Activated CD8-positive, alpha-beta T cell treated with anti-CD3 and anti-CD28 coated beads, Interleukin-2, amount 10 ng/mL, durations not matched to agents 7 days and 5 days (primary cell): ENCODE measurements around the gene HMGA1. TPM values are rescaled to one million over a fixed set of nuclear protein-coding genes. Genes with fewer than 3 reads are reported as not detected.

Experiments
- ATAC-seq: fragments of 150-1000 bp; cut with Tn5 transposase; one replicate; pipeline ENCODE4 v1.10.0; 2021; ENCODE audit warnings: moderate library complexity
- CTCF ChIA-PET: fragments of 350-600 bp; sonication (Branson Sonifier 250); formaldehyde crosslinking; loops from one replicate; lab custom pipeline; 2021; ENCODE audit warnings: antibody characterized with exemption; lab: Charles Lee
- POLR2A ChIA-PET: fragments of 350-600 bp; sonication (Branson Sonifier 250); formaldehyde crosslinking; loops from one replicate; lab custom pipeline; 2021; ENCODE audit warnings: antibody characterized with exemption; lab: Charles Lee
- DNase-seq: peaks from one replicate; pipeline ENCODE4 v3.0.0-alpha.2; 2020
- H3K27ac Mint-ChIP-seq: one replicate; pipeline ENCODE4 v1.8.0; 2021; ENCODE audit warnings: mild to moderate bottlenecking, mixed read lengths
- H3K27me3 Mint-ChIP-seq: one replicate; pipeline ENCODE4 v1.8.0; 2021; ENCODE audit warnings: low read depth, mixed read lengths
- H3K36me3 Mint-ChIP-seq: one replicate; pipeline ENCODE4 v1.8.0; 2021; ENCODE audit warnings: low read depth, mixed read lengths
- H3K4me1 Mint-ChIP-seq: one replicate; pipeline ENCODE4 v1.8.0; 2021; ENCODE audit warnings: low read depth, mixed read lengths
- H3K4me3 Mint-ChIP-seq: one replicate; pipeline ENCODE4 v1.8.0; 2021; ENCODE audit warnings: mild to moderate bottlenecking, mixed read lengths
- H3K9me3 Mint-ChIP-seq: one replicate; pipeline ENCODE4 v1.8.0; 2022; ENCODE audit warnings: mixed read lengths; ENCODE audit not compliant: insufficient read depth
- microRNA-seq: library from miRNA; unstranded; fragments of <30 nt; microRNA quantifications from one replicate; pipeline ENCODE4 v1.2.0, GENCODE V29; 2022
- total RNA-seq, 2 experiments: library from RNA; stranded (reverse); gene quantifications; one replicate each; pipeline ENCODE4 v1.2.3, GENCODE V29; 2021

The HMGA1 gene
- total RNA-seq, 2 experiments from 2014 or later: 300 to 308 TPM

DNA sequence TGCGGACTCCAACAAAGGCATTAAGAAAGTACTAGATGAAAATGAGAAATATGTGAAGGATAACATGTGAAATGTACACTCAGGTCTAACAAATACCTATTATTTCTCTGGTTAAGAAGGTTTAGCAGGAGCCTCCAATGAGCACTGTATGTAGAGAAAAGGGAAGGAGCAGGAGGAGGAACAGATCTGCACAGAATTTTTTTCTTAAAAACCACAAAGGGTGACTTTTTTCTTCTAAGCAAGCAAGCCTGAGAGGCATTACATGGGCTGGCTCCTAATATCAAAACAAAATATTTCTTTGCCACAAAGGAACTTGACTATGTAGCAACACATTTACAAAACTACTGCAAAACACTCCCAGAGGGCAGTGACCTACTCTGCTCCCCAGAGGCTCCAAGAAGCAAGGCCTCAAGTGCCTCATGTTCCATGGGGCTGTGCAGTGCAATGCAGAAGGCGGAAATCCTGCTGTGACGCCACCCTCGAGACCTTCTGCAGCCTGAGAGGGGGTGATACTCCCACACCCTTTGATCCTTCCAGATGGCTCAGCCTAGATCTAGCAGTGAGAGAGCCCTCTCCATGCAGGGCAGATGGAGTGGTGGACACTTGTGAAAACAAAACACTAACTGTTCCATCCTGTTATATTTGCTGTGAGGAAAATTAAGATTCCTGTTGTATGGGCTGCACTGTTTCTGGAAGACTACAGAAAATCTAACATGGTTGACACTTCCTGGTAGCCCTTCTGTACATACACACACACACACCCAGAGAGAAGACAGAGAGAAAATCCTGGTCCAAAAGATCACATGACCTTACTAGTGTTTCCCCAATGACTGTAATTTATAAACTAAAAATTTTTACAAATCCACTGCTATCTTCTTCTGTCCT lies 48.1 kb downstream of the HMGA1 start:
- no peaks in the 10 kb centered on the region for H3K9me3 Mint-ChIP-seq
- H3K27ac Mint-ChIP-seq: peak overlapping the region; percentile 43
- H3K27me3 Mint-ChIP-seq: no peaks in the 10 kb centered on the region
- ChIA-PET POLR2A (no interaction called here), CTCF (no interaction called here)
- peaks cover 31% of the 10 kb centered on the region for H3K36me3 Mint-ChIP-seq
- H3K4me3 Mint-ChIP-seq: no peak overlapping the region
- H3K4me1 Mint-ChIP-seq: peaks cover 26% of the 10 kb centered on the region
- DNase-seq: no peak
- ATAC-seq: no peak

DNA sequence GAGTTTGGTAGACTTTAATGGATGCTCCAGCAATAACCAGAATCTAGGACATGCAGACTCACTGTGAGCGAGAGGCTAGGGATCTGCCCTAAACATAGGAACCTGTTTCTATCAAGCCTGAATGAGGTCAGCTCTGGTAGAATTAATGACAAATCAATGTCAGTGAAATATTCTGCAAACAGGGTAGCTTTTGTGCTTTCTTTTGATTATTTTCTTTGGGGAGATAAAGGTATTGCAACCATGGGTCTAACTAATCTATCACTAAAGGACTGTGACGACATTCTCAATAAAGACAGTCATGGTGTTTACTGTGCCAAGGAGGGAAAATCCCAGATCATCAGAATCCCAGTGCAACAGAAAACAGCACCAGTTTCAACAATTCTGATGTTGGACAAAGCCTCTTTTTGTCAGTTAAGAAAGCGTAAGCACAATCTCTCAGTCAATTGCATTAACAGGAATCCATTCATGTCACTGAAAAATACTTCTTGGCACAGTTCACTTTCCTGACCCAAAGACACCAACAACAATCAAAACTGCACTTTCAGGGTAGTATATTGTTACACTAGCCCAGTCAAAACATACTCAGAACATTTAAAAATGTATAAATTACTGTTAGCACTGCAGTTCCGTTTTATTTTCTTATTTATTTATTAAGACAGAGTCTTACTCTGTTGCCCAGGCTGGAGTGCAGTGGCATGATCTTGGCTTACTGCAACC lies 48.9 kb downstream of the HMGA1 start:
- DNase-seq (no peak), ATAC-seq (no peak)
- Mint-ChIP-seq H3K4me1 (peaks cover 29% of the 10 kb centered on the region), H3K36me3 (peaks cover 31% of the 10 kb centered on the region), H3K9me3 (no peaks in the 10 kb centered on the region), H3K4me3 (no peak overlapping the region), H3K27ac (no peak overlapping the region), H3K27me3 (no peaks in the 10 kb centered on the region)
- POLR2A ChIA-PET: no interaction called here
- CTCF ChIA-PET: no interaction called here

DNA sequence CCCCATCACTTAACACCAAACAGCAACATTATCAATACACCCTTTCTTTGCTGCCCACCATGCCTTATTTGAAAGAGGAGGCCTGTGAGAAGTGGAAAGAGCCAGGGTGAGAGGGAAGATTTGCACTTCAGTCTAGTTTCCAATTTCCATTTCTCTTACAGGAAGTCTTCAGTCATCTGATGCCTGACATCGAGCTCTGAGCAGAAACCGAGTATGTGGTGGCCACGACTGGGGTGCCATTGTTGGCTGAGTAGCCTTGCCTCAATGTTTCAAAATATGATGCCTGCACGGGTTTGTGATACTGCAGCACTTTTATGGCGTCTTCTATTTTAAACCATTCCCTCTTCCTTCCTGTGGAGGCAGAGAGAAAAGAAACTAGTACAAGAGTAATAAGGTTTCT lies 51.9 kb downstream of the HMGA1 start:
- H3K27ac Mint-ChIP-seq: peak overlapping the region; percentile 82
- peaks cover 39% of the 10 kb centered on the region for H3K36me3 Mint-ChIP-seq
- ATAC-seq: peak; percentile 71
- no peaks in the 10 kb centered on the region for H3K9me3 Mint-ChIP-seq
- DNase-seq: peak; percentile 52
- ChIA-PET CTCF (interaction anchor here (0.6 to 1.6 kb wide), 4 partner anchors 39 to 267 kb away, joined by 3 to 8 read pairs (median 4); no protein-coding TSS in a partner anchor), POLR2A (interaction anchor here (0.6 kb wide), 1 partner anchor 24 kb away, joined by 3 read pairs; no protein-coding TSS in a partner anchor)
- H3K4me1 Mint-ChIP-seq: peaks cover 29% of the 10 kb centered on the region
- peak overlapping the region; percentile 22 for H3K4me3 Mint-ChIP-seq
- H3K27me3 Mint-ChIP-seq: no peaks in the 10 kb centered on the region

DNA sequence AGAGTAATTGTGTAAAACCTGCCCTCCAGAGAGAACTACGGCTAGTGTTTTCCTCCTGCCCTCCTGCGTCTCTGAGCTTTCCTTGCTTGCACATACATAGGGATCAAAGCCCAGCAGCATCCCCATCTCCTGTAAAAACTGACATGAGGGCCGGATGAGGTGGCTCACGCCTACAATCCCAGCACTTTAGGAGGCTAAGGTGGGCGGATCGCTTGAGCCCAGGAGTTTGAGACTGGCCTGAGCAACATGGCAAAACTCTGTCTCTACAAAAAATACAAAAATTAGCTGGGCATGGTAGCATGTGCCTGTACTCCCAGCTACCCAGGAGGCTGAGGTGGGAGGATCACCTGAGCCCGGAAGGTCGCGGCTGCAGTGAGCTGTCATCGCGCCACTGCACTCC lies 52.5 kb downstream of the HMGA1 start:
- Mint-ChIP-seq H3K4me3 (no peak overlapping the region), H3K36me3 (peaks cover 39% of the 10 kb centered on the region), H3K4me1 (peaks cover 29% of the 10 kb centered on the region), H3K27ac (peak overlapping the region; percentile 82), H3K9me3 (no peaks in the 10 kb centered on the region), H3K27me3 (no peaks in the 10 kb centered on the region)
- ChIA-PET CTCF (interaction anchor here (0.6 to 1.6 kb wide), 4 partner anchors 40 to 266 kb away, joined by 3 to 8 read pairs (median 4); no protein-coding TSS in a partner anchor), POLR2A (interaction anchor here (0.6 kb wide), 2 partner anchors 12 to 24 kb away, joined by 3 read pairs; no protein-coding TSS in a partner anchor)
- DNase-seq (no peak), ATAC-seq (no peak)

DNA sequence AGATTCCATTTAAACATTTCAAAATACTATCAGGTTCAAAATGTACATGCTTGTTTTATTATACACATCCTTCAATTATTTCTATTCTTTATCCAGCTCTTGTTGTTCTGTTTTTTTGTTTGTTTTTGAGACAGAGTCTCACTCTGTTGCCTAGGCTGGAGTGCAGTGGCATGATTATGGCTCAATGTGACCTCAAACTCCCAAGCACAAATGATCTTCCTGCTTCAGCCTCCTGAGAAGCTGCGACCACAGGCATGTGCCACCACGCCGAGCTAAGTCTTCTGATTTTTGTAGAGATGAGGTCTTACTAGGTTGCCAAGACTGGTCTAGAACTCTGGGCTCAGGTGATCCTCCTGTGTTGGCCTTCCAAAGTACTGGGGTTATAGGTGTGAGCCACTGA lies 56.3 kb downstream of the HMGA1 start:
- no peaks in the 10 kb centered on the region for H3K27me3 Mint-ChIP-seq
- POLR2A ChIA-PET: no interaction called here
- peaks cover 32% of the 10 kb centered on the region for H3K4me1 Mint-ChIP-seq
- H3K27ac Mint-ChIP-seq: peak overlapping the region; percentile 3
- CTCF ChIA-PET: interaction anchor here (1.4 kb wide), 1 partner anchor 97 kb away, joined by 4 read pairs; no protein-coding TSS in a partner anchor
- ATAC-seq (no peak), DNase-seq (no peak)
- no peak overlapping the region for H3K4me3 Mint-ChIP-seq
- H3K36me3 Mint-ChIP-seq: peaks cover 30% of the 10 kb centered on the region
- H3K9me3 Mint-ChIP-seq: no peaks in the 10 kb centered on the region

DNA sequence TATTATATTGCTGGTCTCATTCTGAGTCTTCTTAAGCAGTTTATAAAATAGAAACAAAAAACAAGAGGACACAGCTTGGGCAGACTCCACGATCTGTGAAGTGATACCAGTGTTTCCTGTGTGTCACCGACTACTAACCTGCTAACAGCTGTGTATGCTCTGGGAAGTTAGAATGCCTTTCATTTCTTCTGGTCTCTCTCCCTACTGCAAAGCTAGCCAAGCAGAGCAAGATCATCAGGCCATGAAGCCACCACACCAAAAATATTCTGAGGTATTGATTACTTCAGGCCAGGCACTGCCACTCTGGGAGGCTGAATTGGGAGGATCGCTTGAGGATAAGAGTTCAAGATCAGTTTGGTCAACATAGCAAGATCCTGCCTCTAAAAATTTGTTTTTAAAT lies 59.0 kb downstream of the HMGA1 start:
- Mint-ChIP-seq H3K27me3 (no peaks in the 10 kb centered on the region), H3K4me1 (peaks cover 21% of the 10 kb centered on the region), H3K9me3 (no peaks in the 10 kb centered on the region), H3K4me3 (peak overlapping the region; percentile 10), H3K36me3 (peaks cover 19% of the 10 kb centered on the region), H3K27ac (peak overlapping the region; percentile 67)
- peak; percentile 81 for ATAC-seq
- CTCF ChIA-PET: interaction anchor here (0.9 to 1.4 kb wide), 3 partner anchors 13 to 119 kb away, joined by 3 to 5 read pairs (median 5); no protein-coding TSS in a partner anchor
- DNase-seq: peak; percentile 37
- POLR2A ChIA-PET: no interaction called here

Small RNAs within 50 kb of the gene (microRNA-seq; reads per million reads assigned to microRNA genes)
- gene MIR6835: not detected

Other genes starting within 250 kb of the HMGA1 start
- gene GRM4, start 90.8 kb upstream of the HMGA1 start, total RNA-seq: not detected
- gene SMIM29, start 12.1 kb downstream of the HMGA1 start, total RNA-seq: 10 to 100 TPM; 21.3 to 26.7 TPM
- gene NUDT3, start 155.8 kb downstream of the HMGA1 start, total RNA-seq: 10 to 100 TPM; 13.1 to 13.8 TPM
- 1,000 to 10,000 TPM; 1,272 to 1,289 TPM for gene RPS10, start 189.2 kb downstream of the HMGA1 start, total RNA-seq
- 1 to 10 TPM; 1.4 to 1.9 TPM for gene PACSIN1, start 229.2 kb downstream of the HMGA1 start, total RNA-seq